SW 1271 (cell line): ENCODE results near the gene AVPR2.

Source experiments
- DNase-seq, 2 experiments: peaks; one replicate each; lab custom pipeline; 2025; lab: John Stamatoyannopoulos, UW

The AVPR2 gene

DNA sequence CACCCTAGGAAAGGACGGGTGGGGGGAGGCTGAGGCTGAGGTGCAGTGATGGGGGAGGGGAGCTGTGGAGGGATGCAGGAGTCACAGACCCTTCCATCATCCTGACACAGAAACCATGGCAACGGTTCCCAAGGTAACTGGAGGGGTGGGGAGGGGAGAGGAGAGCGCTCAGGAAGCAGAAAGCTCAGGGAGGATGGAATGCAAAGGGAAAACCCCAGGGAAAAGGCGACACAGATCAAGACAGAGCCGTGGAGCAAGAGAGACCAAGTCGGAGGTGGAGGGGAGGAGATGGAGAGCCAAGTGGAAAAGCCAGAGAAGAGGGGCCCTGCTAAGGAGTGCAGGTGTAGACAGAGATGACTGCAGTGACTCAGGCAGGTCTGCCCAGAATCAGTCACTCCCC, 33.0 kb upstream of the AVPR2 start:
- no peak for DNase-seq

DNA sequence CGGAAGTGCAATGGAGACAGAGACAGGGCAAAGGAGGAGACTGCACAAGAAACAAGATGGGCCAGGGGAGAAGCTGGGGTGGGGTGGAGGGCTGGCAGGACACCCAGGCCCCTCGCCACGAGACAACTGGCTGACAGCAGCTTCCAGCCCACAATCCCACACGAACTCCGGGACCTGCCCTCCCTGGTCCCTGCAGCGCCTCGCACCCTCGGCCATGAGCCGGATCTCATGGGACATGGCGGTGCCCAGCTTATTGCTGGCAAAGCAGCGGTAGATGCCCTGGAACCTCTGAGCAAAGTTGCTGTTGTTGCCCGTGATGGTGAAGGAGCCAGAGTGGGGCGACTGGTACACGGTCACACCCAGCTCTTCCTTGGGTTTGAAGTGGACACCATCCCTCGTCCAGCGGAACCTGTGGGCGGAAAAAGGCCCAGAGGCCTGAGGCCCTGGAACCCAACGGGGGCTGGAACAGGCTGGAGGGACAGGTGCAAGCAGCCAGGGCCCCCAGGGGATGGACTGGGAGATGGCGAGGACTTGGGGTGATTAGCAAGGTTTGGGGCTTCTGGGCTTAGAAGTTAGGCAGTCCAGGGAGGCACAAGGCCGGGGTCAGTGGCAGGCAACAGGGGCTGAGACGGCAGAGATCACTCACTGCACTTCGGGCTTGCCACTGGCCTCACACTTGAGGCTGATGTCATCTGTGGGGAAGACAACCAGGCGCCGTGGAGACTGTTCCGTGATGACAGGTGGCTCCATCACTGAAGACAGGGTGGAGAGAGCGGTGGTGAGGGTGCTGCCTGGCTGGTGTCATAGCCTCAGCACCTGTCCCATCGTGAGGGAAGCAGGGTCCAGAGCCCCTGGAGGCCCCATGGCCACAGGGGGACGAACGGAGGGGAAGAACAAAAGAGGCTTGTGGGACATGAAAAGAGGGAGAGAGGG, 32.3 kb upstream of the AVPR2 start:
- no peak for DNase-seq

DNA sequence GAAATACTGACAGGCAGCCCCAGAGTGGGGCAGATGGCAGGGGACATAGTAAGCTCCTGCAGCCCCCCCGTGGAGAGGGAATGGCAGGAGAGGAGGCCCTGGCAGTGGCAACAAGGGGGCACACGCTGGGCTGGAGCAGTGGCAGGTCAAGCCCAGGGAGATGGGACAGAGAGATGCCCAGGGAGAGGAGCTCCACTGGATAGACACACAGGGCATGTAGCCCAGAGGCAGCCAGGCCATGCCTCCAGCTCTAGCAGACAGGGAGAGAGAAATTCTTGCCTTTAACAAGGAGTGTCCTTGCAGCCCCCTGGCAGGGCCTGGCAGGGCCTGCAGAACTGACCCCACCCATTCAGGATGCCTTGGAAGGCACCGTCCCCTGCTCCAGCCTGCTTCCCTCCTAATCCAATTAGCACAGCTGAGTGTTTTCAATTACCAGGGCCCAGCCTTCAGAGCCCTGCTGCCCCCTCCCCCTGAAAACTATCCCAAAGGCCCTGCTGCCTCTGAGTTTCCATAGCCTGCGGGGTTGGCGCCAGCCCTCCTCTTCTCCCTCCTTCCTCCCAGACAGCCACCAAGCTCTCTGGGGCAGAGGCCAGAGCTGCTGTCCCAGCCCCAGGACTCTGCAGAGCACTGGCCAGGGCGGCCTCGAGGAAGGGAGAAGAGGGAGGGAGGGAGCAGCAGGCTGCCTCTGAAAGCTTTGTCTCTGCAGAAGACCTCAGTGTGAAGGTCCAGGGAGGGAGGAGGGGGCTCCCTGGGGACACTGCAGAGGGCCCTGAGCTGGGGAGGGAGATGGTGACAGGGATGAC, 31.0 kb upstream of the AVPR2 start:
- DNase-seq, result no peak

DNA sequence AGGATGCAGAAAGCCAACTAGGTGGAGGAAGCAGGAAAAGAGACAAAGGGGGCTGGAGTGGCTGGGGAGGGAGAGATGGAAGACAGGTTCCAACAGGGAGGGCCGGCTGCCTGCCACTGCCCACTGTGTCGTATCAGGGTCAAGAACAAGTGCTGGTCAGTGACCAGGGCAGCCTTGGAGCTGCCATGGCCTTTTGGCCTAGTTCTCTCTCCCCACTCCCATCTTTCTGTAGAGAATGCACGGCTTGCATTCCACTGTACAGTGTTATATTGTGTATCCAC, 30.4 kb upstream of the AVPR2 start:
- DNase-seq, result no peak

DNA sequence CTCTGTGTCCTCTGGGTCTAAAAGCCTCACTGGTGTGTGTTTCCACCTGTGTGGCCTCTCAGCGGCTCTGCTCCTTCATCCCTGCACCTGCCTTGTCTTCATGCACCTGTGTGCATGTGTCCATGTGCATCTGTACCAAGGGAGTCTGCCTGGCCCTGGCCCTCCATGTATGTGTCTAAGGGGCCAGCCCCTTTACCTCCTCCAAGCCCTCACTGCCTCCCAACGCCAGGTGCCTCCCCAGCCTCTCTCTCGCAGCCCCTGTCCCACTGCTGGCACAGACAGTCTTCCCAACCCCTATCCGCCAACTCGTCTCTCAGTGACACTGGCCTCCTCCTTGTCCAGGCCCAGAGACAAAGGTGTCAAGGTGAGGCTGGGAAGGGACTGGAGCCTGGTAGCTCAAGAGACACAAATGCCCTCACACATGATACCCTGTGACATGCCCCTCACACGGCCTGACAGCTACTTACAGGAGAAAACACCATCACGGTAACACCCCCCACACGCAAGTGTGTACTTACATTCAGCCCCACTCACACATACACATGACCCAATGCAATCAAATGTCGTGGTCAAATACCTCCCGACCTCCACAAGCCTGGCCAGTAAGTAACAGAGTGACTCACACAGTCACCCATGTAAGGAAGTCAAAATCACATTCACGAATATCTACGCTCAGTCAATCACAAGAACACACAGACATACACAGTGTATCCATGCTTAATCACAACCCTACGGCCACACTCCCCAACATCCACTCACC, 29.9 kb upstream of the AVPR2 start:
- DNase-seq, result no peak

DNA sequence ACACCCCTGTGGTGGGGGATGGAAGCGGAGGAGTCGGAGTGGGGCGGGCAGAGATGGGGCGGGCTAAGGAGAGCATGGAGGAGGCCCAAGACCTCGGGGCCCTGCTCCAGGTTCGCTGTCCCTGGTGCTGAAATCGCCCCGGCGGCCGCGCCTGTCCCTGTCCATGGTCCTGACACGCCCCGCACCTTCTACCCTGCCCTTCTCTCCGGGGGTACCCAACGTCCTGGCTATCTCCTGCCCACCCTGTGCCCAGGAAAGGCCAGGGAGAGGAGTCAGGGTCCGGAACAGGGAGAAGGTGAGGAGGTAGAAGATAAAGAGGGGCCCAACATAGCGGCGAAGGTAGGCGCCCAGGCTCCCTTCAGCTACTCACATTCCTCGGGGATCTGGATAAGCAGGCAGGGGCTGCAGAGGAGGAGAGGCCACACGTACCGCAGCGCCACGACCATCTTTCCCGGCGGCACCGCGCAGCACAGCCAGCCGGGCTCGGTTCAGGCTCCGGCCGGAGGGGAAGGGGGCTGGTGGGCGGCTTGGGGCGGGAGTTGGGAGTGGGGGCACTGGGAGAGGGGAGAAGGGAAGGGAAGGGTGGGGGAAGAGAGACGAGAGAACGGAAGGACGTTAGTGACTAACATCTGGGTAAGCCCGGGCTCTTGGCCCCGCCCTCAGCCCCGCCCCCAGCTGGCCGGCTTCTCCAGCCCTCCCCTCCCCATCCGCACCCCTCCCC, 28.9 kb upstream of the AVPR2 start:
- DNase-seq, result no peak

DNA sequence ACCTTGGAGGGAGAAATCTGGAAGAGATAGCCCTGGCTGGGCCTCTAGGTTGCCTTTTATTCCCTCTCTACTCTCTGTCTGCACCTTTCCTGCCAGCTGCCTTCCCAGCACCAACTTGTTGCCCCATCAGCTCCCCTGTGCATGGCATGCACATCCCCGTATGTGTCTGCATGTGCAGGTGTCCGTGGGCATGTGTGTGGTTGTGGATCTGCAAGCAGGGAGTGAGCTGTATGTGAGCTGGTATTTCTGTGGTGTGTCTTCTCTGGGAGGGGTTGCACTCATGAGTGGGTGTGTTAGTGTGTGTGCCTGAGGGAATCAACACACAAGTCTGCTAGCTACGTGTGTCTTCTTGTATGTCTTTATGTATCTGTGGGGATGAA, 28.4 kb upstream of the AVPR2 start:
- no peak for DNase-seq

DNA sequence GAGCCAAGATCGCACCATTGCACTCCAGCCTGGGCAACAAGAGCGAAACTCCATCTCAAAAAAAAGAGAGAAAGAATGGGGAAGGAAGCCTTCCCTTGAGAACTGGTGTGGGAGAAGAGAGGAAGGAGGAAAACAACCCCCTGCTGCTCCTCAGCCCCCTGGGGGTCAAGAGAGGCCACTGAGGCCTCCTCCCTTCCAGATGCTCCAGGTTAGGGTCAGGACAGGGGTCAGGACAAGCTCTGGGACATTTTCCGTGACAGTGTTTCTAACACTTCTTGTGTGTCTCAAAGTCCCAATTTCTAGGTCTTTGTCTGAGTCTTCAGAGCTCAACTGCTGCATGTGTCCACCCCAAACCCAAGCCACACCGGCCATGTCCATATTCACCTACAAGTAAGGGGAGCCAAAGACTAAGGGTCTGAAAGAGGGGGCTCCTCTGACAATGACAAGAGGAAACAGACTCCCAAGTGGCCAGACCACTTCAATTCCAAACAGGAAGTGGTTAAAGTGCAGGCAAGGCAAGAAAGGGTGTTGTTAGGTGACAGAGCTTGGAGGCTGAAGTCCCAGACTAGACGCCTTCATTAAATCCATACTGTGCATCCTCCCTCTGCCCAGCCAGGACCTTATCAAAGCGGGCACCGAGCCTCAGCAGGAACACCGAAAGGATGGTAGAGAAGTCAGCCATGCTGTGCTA, 26.8 kb upstream of the AVPR2 start:
- DNase-seq, result no peak

DNA sequence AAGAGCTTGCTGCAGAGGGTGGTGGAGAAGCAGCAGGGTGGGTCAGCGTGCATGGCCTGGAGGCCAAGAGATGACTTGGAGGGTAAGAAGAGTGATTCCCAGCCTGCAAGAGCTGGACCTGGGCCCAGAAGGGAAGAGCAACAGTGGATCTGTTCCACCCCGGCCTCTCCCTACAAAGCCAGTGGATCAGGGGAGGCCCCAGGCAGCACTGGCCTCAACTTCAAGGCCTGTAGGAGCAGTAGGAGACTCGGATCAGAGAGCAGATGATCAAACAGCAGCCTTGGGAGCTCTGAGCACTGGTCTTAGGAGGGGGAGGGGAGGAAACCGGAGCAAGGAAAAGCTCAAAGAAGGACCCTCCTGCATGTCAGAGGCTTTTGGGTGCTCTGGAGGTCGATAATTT, 26.1 kb upstream of the AVPR2 start:
- no peak for DNase-seq

DNA sequence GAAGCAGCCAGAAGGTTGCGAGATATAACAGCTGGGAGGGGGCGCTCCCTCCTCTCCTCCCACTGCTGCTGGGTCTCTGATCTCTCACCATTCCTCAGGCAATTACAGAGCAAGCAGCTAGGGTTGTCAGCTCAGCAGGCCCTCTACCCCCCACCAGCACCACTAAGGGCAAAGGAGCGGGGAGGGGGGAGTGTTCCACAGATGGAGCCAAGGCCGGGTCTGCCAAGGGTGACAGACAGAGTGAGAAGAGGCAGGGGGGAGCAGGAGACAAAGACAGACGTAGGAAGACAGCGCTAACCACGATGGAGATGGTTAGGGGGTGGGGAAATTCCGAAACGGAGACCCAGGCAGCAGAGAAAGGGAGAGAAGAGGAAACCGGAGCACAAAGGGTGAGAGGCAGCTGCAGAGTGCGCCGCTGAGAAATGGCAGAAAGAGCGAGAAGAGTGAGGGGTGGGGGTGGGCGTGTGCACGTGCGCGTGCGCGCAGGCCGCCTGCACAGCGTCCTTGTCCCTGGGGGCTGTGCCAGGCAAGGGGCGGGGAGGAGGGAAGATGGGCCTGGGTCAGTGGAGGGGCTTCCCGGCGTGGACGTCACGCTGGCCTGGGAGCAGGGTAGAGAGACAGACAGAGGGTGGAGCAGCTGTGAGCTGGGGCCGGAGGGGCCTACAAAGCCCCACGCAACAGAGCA, 25.4 kb upstream of the AVPR2 start:
- DNase-seq, result no peak

DNA sequence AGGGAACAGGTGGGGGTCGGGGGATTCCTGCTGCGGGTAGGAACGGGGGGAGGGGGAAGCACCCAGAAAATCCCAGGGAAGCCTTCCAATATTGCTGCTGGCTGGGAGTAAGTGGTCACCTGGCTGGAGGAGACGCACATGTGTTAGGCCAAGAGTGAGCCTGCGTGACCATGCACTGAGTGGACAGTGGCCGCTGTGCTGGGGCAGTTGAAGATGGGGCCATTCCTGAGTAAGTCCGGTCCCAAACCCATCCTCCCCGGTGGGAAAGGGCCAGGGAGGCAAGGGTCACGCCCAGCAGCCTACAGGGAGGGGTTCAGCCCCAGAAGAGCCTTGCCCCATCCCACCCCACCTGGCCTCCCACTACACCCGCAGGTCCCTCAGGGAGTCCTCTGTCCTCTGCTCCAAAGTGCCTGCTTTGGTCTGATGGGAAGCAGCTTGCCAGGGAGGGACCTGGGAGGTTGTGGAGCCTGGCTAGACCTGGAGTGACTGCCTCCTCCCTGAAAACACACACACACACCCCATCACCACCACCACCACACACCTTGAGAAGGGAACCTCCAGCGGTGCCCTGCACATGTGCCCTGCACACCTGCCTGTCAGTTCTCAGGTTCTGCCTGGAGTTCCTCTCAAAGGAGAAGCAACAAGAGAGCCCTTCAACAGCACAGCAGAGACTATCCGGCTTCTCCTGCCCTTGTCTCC, 24.6 kb upstream of the AVPR2 start:
- no peak for DNase-seq

DNA sequence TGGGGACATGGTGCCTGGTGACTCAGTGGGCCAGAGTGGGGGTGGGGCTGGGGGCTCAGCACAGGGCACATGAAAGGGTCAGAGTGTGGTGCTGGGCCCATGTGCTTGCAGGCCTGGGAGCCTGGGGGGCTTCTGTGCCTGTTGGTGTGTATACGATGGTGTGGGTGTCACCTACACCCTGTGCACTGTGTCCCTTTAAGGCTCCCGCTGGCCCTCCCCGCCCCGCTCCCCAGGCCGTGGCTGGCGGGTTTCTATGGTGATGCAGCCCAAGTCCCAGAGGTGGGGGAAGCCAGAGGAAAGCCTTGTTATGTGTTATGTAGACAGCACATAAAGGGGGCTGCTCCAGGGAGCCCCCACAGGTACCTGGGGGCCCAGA, 24.0 kb upstream of the AVPR2 start:
- DNase-seq, result no peak

DNA sequence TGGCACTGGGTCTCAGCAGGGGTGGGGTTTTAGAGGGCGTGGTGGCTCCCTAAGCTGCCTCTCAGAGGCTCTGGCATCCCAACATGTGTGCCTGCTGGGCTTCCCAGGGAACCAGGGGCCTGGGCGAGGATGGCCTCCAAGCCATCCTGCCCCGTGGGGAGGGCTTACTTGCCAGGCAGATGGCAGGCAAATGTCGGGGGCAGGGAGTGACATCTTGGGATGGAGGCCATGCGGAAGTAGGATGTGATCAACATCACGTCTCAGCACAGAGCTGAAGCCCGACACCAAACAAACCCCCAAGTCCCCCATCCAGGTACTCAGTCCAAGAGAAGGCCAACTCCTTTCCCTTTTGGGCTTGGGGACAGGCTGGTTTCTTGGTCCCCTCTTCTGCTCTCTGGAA, 23.2 kb upstream of the AVPR2 start:
- DNase-seq, result no peak

DNA sequence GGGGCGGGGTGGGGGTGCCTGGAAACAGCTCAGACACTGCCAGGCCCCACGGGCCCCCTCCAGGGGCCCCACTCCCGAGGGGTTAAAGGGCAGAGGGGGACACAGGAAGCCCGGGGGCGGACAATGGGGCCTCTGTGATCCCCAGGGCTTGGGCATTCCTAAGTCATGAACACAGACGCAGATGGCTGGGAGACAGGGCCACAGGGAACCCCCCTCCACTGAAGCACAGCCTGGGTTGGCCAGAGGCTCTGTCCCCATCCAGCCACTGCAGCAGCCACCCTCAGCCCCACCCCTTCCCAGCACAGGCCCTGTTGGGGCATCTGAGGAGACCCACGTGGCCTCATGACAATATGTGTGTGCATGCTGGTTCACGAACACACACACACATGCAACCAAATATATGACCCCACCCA, 22.4 kb upstream of the AVPR2 start:
- no peak for DNase-seq

DNA sequence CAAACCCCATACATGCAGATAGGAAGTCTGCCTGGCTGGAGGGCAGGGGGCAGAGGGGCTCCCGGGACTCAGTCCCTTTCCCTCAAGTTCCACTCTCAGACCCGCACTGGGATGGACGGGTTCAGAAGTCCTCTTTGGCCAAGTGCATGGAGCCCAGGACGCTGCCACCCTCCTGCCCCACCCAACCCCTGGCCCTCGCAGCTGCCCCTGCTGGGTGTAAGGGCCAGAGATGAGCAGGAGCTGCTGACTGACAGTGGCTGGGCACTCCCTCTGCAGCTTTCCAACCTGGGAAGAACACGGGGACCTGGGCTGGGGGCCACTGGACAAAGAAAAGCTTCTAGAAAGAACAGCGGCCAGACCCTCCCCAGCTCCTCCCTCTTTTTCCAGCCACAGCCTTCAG, 21.9 kb upstream of the AVPR2 start:
- DNase-seq, result no peak

DNA sequence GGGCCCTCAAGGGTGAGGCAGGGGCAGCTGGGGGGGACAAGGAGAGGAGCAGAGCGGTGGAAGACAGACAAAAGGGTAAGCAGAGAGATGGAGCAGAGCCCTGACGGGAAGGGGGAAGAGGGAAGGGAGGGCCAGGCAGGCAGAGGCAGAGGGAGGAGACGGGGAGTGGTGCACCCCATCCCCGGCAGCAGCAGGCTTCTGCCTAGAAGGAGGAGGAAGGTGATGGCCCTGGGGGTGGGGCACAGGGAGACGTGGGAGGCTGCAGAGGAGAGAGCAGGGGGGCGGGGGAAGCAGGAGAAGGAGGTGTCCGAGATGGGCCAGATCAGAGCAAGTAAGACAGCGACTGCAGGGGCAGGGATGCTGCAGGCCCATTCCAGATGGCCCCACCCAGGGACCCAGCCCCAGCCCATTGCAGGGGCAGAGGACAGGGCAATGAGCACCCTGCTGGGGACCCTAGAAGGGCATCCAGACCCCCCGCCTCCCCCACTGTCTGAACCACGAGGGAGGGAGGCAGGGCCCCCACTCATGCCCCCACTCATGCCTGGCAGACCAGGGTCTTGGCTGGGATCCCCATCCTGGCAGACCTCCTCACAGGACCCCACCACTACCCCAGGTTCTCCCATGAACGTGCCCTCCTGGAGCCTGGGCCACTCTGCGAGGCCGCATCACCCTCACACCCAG, 21.2 kb upstream of the AVPR2 start:
- DNase-seq, result no peak

DNA sequence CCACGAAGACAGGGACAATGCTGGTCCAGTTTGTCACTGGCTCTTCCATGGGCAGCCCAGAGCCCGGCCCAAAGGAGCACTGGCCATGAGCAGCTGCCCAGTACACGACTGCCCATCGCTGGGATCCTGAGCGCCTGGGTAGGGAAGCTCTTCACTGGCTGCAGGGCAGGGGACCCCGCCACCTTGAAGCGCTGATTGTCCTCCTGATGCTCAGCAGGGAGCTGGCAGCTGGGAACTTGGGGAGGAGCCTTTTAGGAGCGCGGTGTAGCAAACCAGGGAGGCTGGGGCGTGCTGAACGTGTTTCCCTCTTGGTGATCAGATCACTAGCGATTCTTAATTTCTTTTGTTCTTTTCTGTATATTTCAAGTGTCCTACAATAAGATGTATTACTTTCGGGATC, 20.3 kb upstream of the AVPR2 start:
- no peak for DNase-seq

DNA sequence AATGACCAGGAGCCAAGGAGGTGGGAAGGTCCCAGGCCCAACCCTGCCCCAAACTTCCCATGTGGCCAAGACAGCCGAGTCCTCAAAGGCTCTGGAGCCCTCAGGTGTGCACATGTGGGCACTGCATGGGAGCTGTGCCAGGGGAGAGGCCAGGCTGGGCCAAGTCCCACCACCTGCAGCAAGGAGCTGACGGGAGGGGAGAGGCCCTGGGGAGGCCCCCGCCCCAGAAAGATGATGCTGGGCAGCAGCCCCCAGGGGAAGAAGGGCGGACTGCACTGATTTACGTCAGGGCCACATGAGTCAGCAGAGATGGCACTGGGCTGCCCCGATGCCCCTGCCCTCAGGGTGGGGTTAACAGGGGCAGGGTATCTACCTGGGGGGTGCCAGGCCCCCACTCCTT, 19.9 kb upstream of the AVPR2 start:
- no peak for DNase-seq

DNA sequence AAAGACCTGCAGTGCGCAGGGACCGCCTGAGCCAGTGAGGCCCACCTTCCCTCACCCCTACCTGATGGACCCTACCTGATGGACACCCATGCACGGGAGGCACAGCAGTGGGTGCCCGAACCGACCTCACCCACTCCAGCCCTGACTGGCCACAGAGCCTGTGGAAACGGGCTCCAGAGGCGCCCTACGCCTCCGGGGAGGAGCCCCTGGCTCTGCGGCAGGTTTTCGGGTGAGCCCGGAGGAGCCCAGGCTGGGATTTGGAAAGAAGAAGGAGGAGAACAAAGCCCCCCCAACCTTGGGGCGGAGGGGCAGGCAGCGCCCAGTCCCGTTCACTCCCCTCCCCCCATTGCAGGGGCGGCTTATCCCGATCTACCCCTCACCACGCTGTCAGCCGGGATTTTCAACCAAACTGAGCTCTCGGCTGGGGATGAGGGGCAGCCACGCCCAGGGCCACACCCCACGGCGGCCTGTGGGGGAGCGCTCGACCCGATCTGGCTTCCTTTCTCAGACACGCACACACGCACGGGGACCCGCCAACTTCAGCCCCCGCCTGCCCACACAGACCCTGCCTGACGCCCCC, 19.2 kb upstream of the AVPR2 start:
- no peak for DNase-seq
